Endothelial cell of umbilical vein (primary cell): ENCODE results near the gene PDCD11.
"Not testable (repeated sequence)": the region's sequence is repeated elsewhere in the genome, so short reads cannot be mapped to it uniquely, and the experiment has no call there.

Source experiments
- CTCF ChIP-seq, 2 donors: IDR thresholded peaks; 1 replicate in 1 of 2; 2 replicates in 1 of 2; pipeline ENCODE4 v1.5.1; 2011; ENCODE audit warnings: low read length in 2 of 2, mild to moderate bottlenecking in 2 of 2, moderate library complexity in 2 of 2, control low read depth in 1 of 2, inconsistent platforms in 1 of 2, low read depth in 1 of 2; ENCODE audit not compliant: insufficient read depth in 1 of 2; ENCODE audit errors: extremely low read depth in 1 of 2
- POLR2AphosphoS5 ChIP-seq: IDR thresholded peaks from 2 replicates; pipeline ENCODE4 v1.6.1; 2012; ENCODE audit warnings: low read depth, mild to moderate bottlenecking, control low read depth, low read length, moderate library complexity; ENCODE audit not compliant: insufficient read depth

- not testable (repeated sequence) for TF ChIP-seq CTCF (IDR thresholded peaks at IDR 0.05; ENCODE audit: extremely low read depth in 1 of 2, insufficient read depth in 1 of 2, low read depth in 1 of 2, low read length in 2 of 2); POLR2AphosphoS5
Observed at GRCh38 chr10:103486635-103487409, 90.4 kb downstream of the PDCD11 start.
